SKM-1 treated with dmso at 0.1 percent for 144 hours (cell line): ENCODE results near the gene TTC4.

ENCODE experiments used
- DNase-seq: peaks from one replicate; lab custom pipeline; 2025; ENCODE audit not compliant: unreplicated experiment; lab: John Stamatoyannopoulos, UW

Gene TTC4

DNA sequence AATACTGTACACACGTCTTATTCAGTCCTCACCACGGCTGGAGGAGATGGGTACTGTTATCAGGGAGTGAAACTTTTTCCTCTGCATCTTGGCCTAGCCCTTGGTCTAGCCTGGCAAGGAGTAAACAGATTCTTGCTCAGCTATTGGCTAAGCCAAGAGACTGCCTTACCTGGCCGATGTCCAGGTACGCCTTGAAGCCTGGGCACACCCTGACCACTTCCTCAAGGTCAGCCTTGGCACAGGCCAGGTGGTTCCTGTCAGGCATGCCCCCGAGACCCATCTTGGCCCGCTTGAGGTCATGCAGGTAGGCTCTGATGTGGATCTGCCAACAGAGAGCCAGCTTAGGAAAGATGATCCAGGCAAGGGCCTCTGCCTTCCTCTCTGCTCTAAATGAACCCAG lies 66.5 kb downstream of the TTC4 start:
- no peak for DNase-seq

GRCh38 chr1:54782588-54782987 lies 66.9 kb downstream of the TTC4 start:
- DNase-seq: no peak

DNA sequence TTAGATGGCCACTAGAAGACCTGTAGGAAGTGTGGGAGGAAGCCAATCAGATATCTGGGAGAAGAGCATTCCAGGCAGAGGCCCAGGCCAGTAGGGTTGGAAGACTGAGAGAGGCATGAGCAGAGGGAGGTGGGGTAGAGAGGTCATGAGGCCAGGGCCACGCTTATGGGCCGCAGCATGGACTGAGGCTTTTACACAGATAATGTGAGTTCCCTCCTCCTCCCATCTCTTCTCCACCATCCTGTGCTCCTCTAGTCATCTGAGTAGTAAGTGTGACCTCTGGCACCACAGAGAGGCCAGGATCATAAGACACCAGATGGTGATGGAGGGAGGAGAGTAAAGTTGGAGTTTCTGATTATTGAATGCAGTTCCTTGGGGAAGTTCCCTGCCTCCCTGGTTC lies 68.4 kb downstream of the TTC4 start:
- no peak for DNase-seq

DNA sequence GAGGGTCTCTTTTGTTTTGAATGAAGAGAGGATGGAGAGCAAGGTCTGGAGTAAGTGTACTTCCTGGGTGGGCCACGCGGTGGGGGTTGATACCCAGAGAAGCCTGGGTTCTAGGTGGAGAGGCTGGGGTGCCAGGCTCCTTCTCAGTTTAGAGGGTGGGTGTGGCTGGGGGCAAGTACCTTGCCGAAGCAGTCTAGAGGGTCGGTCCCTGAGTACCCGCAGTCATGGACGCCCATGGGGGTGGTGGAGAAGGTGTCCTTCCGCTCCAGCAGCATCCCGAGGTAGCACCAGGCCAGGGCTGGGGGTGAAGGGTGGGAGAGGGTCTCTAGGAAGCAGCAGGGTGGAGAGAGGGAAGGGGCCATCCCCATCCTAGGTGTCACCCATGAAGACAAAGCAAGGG lies 71.1 kb downstream of the TTC4 start:
- DNase-seq: no peak

- DNase-seq: no peak
These were observed 71.9 kb downstream of the TTC4 start for GRCh38 chr1:54787604-54788003.

DNA sequence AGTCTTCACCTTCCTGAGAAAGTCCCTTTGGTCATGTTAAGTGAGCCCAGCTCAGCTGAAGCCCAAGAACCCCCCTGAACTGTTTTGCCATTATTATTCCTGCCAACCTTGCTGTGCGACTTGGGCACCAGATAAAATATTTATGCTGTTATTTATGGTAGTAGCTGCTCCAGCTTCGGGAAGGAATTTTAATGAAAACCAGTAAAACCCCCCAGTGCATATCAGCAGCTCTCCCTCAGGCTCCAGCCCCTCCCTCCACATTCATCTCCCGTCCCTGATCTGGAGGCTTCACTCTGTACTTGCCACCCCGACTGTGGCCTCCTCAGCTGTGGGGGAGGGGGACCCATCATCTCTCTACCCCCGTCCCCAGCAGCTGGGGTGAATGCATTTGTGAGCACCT lies 72.8 kb downstream of the TTC4 start:
- no peak for DNase-seq

- peak; percentile 66 for DNase-seq
These were observed 76.3 kb downstream of the TTC4 start for GRCh38 chr1:54791880-54792522.
